ENCODE measurements around the gene NAALADL2. TPM values are rescaled to one million over a fixed set of nuclear protein-coding genes. Genes with fewer than 3 reads are reported as not detected.

NAALADL2 gene
- total RNA-seq, 1 donor from 2014 or later: 10.4 TPM

GRCh38 chr3:175535351-175535750 lies 676.2 kb downstream of the NAALADL2 start:
- Mint-ChIP-seq H3K4me3 (ENCODE audit: low read depth) (no peak overlapping the region), H3K27ac (no peak overlapping the region), H3K4me1 (ENCODE audit: low read depth) (peaks cover 2% of the 10 kb centered on the region), H3K9me3 (ENCODE audit: low read depth) (peaks cover 4% of the 10 kb centered on the region), H3K27me3 (no peaks in the 10 kb centered on the region), H3K36me3 (ENCODE audit: insufficient read depth) (no peaks in the 10 kb centered on the region)
- no peak for DNase-seq (ENCODE audit: low spot score, unreplicated experiment)
- no peak for TF ChIP-seq CTCF (IDR thresholded peaks at IDR 0.05; ENCODE audit: unreplicated experiment)

GRCh38 chr3:175546115-175546514 lies 687.0 kb downstream of the NAALADL2 start:
- Mint-ChIP-seq H3K27ac (no peak overlapping the region), H3K4me1 (ENCODE audit: low read depth) (no peaks in the 10 kb centered on the region), H3K36me3 (ENCODE audit: insufficient read depth) (peaks cover 9% of the 10 kb centered on the region), H3K9me3 (ENCODE audit: low read depth) (peaks cover 29% of the 10 kb centered on the region), H3K4me3 (ENCODE audit: low read depth) (no peak overlapping the region), H3K27me3 (no peaks in the 10 kb centered on the region)
- TF ChIP-seq CTCF (IDR thresholded peaks at IDR 0.05; ENCODE audit: unreplicated experiment): no peak
- no peak for DNase-seq (ENCODE audit: low spot score, unreplicated experiment)

GRCh38 chr3:175552929-175553328 lies 693.8 kb downstream of the NAALADL2 start:
- Mint-ChIP-seq H3K4me1 (ENCODE audit: low read depth) (no peaks in the 10 kb centered on the region), H3K27me3 (no peaks in the 10 kb centered on the region), H3K36me3 (ENCODE audit: insufficient read depth) (no peaks in the 10 kb centered on the region), H3K27ac (no peak overlapping the region), H3K9me3 (ENCODE audit: low read depth) (peaks cover 3% of the 10 kb centered on the region), H3K4me3 (ENCODE audit: low read depth) (no peak overlapping the region)
- TF ChIP-seq CTCF (IDR thresholded peaks at IDR 0.05; ENCODE audit: unreplicated experiment): no peak
- DNase-seq (ENCODE audit: low spot score, unreplicated experiment): no peak

- peaks cover 15% of the 10 kb centered on the region for H3K9me3 Mint-ChIP-seq (ENCODE audit: low read depth)
- no peaks in the 10 kb centered on the region for H3K27me3 Mint-ChIP-seq
- peaks cover 8% of the 10 kb centered on the region for H3K36me3 Mint-ChIP-seq (ENCODE audit: insufficient read depth)
- H3K4me1 Mint-ChIP-seq (ENCODE audit: low read depth): no peaks in the 10 kb centered on the region
- H3K27ac Mint-ChIP-seq: no peak overlapping the region
- no peak for DNase-seq (ENCODE audit: low spot score, unreplicated experiment)
- H3K4me3 Mint-ChIP-seq (ENCODE audit: low read depth): no peak overlapping the region
- TF ChIP-seq CTCF (IDR thresholded peaks at IDR 0.05; ENCODE audit: unreplicated experiment): no peak
These were observed 695.7 kb downstream of the NAALADL2 start for GRCh38 chr3:175554801-175555200.

GRCh38 chr3:175558261-175558660 lies 699.1 kb downstream of the NAALADL2 start:
- Mint-ChIP-seq H3K4me3 (ENCODE audit: low read depth) (no peak overlapping the region), H3K9me3 (ENCODE audit: low read depth) (peaks cover 24% of the 10 kb centered on the region), H3K27me3 (no peaks in the 10 kb centered on the region), H3K27ac (no peak overlapping the region), H3K4me1 (ENCODE audit: low read depth) (peaks cover 3% of the 10 kb centered on the region), H3K36me3 (ENCODE audit: insufficient read depth) (peaks cover 8% of the 10 kb centered on the region)
- no peak for TF ChIP-seq CTCF (IDR thresholded peaks at IDR 0.05; ENCODE audit: unreplicated experiment)
- DNase-seq (ENCODE audit: low spot score, unreplicated experiment): no peak
